Breast epithelium (tissue), 3 donors: ENCODE results near the gene PRF1.

ENCODE experiments used
- POLR2A ChIP-seq: fragments of 450-650 bp; IDR thresholded peaks from one replicate; pipeline ENCODE4 v1.6.1; 2016; ENCODE audit warnings: antibody characterized with exemption, mild to moderate bottlenecking, moderate library complexity
- POLR2AphosphoS5 ChIP-seq, 3 donors: sonication (generic); formaldehyde crosslinking; IDR thresholded peaks; one replicate each; pipeline ENCODE4 v1.6.1; 2017; ENCODE audit warnings: antibody characterized with exemption in 3 of 3
- TF ChIP-seq, protein P1 (sequence below), 3 donors: fragments of 450-650 bp; IDR thresholded peaks; one replicate each; pipeline ENCODE4 v1.5.1; 2016 to 2017; ENCODE audit warnings: antibody characterized with exemption in 3 of 3, mild to moderate bottlenecking in 3 of 3, moderate library complexity in 3 of 3

DNA sequence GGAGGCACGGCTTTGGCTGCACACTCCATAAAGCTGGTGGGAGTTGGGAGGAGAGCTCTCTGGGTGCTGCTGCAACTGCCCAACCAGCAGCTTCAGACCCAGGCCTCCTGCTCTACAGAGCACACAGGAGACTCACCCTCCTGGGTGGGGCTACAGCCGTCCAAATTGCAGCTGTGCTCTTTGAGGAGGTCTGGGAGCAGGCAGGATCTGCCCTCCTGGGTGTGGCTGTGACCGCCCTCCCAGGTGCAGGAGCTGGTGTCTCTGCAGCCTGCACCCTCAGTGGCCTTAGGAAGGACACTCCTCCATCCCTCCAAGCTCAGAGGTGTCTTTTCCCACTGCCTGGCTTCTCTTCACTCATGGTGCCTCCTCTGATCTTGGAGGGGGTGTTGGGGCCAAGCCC lies 20.0 kb upstream of the PRF1 start:
- TF ChIP-seq, protein P1, sequence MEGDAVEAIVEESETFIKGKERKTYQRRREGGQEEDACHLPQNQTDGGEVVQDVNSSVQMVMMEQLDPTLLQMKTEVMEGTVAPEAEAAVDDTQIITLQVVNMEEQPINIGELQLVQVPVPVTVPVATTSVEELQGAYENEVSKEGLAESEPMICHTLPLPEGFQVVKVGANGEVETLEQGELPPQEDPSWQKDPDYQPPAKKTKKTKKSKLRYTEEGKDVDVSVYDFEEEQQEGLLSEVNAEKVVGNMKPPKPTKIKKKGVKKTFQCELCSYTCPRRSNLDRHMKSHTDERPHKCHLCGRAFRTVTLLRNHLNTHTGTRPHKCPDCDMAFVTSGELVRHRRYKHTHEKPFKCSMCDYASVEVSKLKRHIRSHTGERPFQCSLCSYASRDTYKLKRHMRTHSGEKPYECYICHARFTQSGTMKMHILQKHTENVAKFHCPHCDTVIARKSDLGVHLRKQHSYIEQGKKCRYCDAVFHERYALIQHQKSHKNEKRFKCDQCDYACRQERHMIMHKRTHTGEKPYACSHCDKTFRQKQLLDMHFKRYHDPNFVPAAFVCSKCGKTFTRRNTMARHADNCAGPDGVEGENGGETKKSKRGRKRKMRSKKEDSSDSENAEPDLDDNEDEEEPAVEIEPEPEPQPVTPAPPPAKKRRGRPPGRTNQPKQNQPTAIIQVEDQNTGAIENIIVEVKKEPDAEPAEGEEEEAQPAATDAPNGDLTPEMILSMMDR (IDR thresholded peaks at IDR 0.05) = no peak
- TF ChIP-seq POLR2AphosphoS5 (IDR thresholded peaks at IDR 0.05) (no peak), POLR2A (no peak)
